Large intestine (tissue), 3 donors: ENCODE results near the gene PPP4R4. TPM values are rescaled to one million over a fixed set of nuclear protein-coding genes. Genes with fewer than 3 reads are reported as not detected.
"Not testable (repeated sequence)": the region's sequence is repeated elsewhere in the genome, so short reads cannot be mapped to it uniquely, and the experiment has no call there.

Source experiments
- DNase-seq, 2 donors: peaks; one replicate each; pipeline versions ENCODE4 v3.0.0 to v3.0.0-alpha.2; 2013
- H3K27ac ChIP-seq: one replicate; pipeline ENCODE4 v1.5.1; 2013; ENCODE audit warnings: low read length
- H3K27me3 ChIP-seq: 2 replicates; pipeline ENCODE4 v1.6.1; 2013; ENCODE audit warnings: low read length; ENCODE audit not compliant: control insufficient read depth, insufficient read depth
- H3K36me3 ChIP-seq: 2 replicates; pipeline ENCODE4 v1.6.1; 2013; ENCODE audit warnings: low read length; ENCODE audit not compliant: control insufficient read depth, insufficient read depth
- H3K4me1 ChIP-seq: one replicate; pipeline ENCODE4 v1.6.1; 2013; ENCODE audit warnings: low read length; ENCODE audit not compliant: control insufficient read depth, insufficient read depth
- H3K4me3 ChIP-seq: one replicate; pipeline ENCODE4 v1.5.1; 2013; ENCODE audit warnings: low read length
- H3K9me3 ChIP-seq: one replicate; pipeline ENCODE4 v1.6.1; 2013; ENCODE audit warnings: mild to moderate bottlenecking, low read depth, low read length, moderate library complexity; ENCODE audit not compliant: control insufficient read depth
- WGBS: methylation state at CpG from one replicate; pipeline ENCODE4 v1.1.5; 2013; ENCODE audit warnings: low lambda C conversion rate; ENCODE audit not compliant: insufficient coverage; 5-methylcytosine and 5-hydroxymethylcytosine counted together
- polyA plus RNA-seq: library from polyadenylated mRNA; unstranded; fragments of 120-200 nt; gene quantifications from one replicate; pipeline ENCODE4 v1.2.1, GENCODE V29; 2013

Gene PPP4R4
- polyA plus RNA-seq, 1 donor, result 0.16 TPM

DNA sequence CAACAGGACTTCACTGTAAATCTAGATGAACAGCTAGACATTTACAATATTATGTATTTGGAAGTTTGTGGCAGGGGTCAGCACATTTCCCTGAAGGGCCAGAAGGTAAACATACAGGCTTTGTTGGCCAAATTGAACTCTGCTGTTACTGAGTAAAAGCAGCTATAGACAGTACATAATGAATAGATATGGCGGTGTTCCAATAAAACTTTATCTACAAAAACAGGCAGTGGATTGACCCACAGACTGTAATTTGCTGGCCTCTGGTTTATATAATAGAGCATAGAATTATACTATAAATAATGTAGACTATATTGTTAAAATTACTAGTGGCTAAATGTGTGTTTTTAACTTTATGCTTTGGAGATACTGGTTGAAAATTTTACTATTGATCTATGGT, 93.2 kb downstream of the PPP4R4 start:
- no peaks in the 10 kb centered on the region for H3K4me1 ChIP-seq
- no peaks in the 10 kb centered on the region for H3K27me3 ChIP-seq
- DNase-seq, result no peak
- no peaks in the 10 kb centered on the region for H3K36me3 ChIP-seq
- no CpG with 5 or more reads among the region's 1 CpG for WGBS
- no peak overlapping the region for H3K4me3 ChIP-seq
- H3K27ac ChIP-seq, result no peak overlapping the region
- no peaks in the 10 kb centered on the region for H3K9me3 ChIP-seq

DNA sequence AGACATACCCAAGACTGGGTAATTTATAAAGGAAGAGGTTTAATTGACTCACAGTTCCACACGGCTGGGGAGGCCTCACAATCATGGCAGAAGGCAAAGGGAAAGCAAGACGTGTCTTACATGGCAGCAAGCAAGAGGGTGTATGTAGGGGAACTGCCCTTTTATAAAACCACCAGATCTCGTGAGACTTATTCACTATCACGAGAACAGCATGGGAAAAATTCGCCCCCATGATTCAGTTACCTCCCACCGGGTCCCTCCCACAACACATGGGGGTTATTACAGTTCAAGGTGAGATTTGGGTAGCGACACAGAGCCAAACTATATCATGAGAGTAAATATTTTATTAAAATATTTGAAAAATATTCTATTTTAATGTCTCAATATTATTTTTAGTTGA, 94.5 kb downstream of the PPP4R4 start:
- DNase-seq, H3K27me3 ChIP-seq, H3K4me3 ChIP-seq, H3K36me3 ChIP-seq, H3K27ac ChIP-seq, H3K4me1 ChIP-seq, H3K9me3 ChIP-seq: not testable (repeated sequence)
- WGBS, result no CpG with 5 or more reads among the region's 7 CpGs

GRCh38 chr14:94269156-94269555, 95.0 kb downstream of the PPP4R4 start:
- Histone ChIP-seq H3K36me3 (no peaks in the 10 kb centered on the region), H3K4me1 (no peaks in the 10 kb centered on the region), H3K9me3 (no peaks in the 10 kb centered on the region), H3K27ac (no peak overlapping the region), H3K4me3 (no peak overlapping the region), H3K27me3 (no peaks in the 10 kb centered on the region)
- no peak for DNase-seq
- WGBS, result 100% methylated on average over 1 of the region's 10 CpGs

DNA sequence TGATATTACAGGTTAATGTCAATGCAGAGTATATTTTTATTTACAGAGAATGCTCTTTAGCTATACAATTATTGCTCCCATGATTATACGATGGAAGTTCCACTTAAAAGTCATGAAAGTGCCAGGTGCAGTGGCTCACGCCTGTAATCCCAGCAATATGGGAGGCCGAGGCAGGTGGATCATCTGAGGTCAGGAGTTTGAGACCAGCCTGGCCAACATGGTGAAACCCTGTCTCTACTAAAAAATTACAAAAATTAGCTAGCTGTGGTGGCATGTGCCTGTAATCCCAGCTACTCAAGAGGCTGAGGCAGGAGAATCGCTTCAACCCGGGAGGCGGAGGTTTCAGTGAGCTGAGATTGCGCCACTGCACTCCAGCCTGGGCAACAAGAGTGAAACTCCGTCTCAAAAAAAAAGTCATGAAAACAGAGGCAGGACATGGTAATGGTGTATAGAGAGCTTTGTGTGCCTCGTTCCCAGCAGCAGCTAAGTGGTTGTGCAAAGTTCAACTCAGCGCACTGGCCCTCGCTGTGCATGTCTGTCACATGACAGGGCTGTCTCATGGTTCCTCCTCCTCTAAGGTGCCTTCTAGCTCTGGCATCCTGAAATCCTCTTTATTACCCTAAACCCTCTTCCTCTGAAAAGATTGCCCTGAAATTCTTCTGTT, 102.9 kb downstream of the PPP4R4 start:
- WGBS, result no CpG with 5 or more reads among the region's 11 CpGs
- H3K27ac ChIP-seq, result peak overlapping the region; percentile 86

GRCh38 chr14:94278731-94279130, 104.6 kb downstream of the PPP4R4 start:
- Histone ChIP-seq H3K27me3 (no peaks in the 10 kb centered on the region), H3K36me3 (no peaks in the 10 kb centered on the region), H3K4me1 (no peaks in the 10 kb centered on the region), H3K9me3 (no peaks in the 10 kb centered on the region), H3K27ac (no peak overlapping the region), H3K4me3 (no peak overlapping the region)
- WGBS, result no CpG with 5 or more reads among the region's 2 CpGs
- no peak for DNase-seq

More for the DNA sequence above, 102.9 kb downstream of the PPP4R4 start:
- not testable (repeated sequence) for H3K4me1 ChIP-seq, H3K4me3 ChIP-seq, H3K27me3 ChIP-seq, H3K9me3 ChIP-seq, H3K36me3 ChIP-seq
- peak; percentile 84 to 93 for DNase-seq

GRCh38 chr14:94282991-94283723, 109.0 kb downstream of the PPP4R4 start:
- no peak overlapping the region for H3K4me3 ChIP-seq
- no peaks in the 10 kb centered on the region for H3K36me3 ChIP-seq
- no peaks in the 10 kb centered on the region for H3K27me3 ChIP-seq
- H3K9me3 ChIP-seq, result no peaks in the 10 kb centered on the region
- no peak overlapping the region for H3K27ac ChIP-seq
- 100% methylated on average over 1 of the region's 2 CpGs for WGBS
- no peaks in the 10 kb centered on the region for H3K4me1 ChIP-seq
- no peak for DNase-seq

DNA sequence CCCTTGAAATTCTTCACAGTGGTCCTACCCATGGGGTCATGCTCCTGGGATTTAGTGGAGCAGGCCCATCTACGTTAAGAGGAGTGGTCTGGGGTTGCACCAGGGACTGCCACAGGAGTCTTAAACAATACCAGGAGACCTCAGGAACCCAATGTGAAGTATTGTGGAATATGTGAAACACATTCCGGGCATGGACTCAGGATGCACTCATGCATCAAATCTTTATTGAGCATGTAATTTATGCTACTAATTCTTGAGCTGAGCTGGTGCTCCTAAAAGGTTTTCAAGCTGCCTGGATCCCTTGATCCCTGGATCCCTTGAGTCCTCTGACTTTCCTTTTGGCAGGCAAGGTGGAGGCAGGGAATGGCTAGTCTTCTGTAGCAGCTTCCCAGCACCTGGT, 110.1 kb downstream of the PPP4R4 start:
- DNase-seq, result no peak
- H3K27ac ChIP-seq, result no peak overlapping the region
- no peaks in the 10 kb centered on the region for H3K4me1 ChIP-seq
- H3K36me3 ChIP-seq, result no peaks in the 10 kb centered on the region
- H3K9me3 ChIP-seq, result no peaks in the 10 kb centered on the region
- H3K27me3 ChIP-seq, result no peaks in the 10 kb centered on the region
- WGBS, result no CpG with 5 or more reads among the region's 2 CpGs
- H3K4me3 ChIP-seq, result no peak overlapping the region

GRCh38 chr14:94285158-94285557, 111.0 kb downstream of the PPP4R4 start:
- H3K27ac ChIP-seq, result no peak overlapping the region
- H3K4me1 ChIP-seq, result no peaks in the 10 kb centered on the region
- DNase-seq, result no peak
- H3K4me3 ChIP-seq, result no peak overlapping the region
- H3K9me3 ChIP-seq, result no peaks in the 10 kb centered on the region
- H3K27me3 ChIP-seq, result no peaks in the 10 kb centered on the region
- no peaks in the 10 kb centered on the region for H3K36me3 ChIP-seq

DNA sequence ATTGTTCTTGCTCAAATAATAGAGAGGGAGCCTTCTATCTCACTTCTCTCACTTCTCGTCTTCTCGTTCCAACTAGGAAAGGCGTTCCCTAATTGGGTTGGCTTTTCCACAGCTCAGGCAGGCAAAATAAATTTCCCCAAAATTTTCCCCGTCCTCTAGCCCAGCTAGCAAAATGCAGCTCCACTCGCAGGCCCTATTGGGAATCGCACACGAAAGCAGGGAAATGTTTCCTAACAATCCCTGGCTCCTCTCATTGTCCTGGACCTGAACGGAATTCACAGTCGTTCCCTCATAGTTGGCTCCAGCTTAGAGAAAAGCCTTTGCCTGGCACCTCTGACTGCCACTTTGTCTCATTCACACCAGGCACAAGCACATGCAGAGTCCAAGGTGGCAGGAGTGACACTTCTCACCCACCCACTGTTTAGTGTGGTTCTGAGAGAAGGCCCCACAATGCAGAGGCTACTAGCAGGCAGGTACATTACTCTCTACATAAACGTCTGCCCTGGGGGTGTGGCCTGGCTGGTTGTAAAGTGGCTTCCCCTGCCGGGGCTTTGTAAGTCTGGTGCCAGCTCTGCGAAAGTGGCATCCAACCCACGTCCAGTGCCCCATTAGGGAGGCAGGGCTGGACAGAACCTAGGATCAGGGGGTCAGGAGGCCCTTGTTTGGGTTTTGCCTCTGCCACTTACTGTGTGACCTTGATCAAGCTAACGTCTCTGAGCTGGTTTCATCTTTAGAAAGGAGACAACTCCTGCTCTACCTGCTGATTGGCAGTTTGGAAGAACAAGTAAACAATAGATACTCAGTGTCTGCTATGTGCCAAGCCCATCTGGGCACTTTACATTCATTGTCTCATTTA, 114.7 kb downstream of the PPP4R4 start:
- no peak for DNase-seq
- Histone ChIP-seq H3K9me3 (no peaks in the 10 kb centered on the region), H3K4me1 (peaks cover 19% of the 10 kb centered on the region), H3K27me3 (no peaks in the 10 kb centered on the region), H3K36me3 (no peaks in the 10 kb centered on the region), H3K4me3 (no peak overlapping the region), H3K27ac (no peak overlapping the region)
- WGBS, result 100% methylated on average over 2 of the region's 14 CpGs

DNA sequence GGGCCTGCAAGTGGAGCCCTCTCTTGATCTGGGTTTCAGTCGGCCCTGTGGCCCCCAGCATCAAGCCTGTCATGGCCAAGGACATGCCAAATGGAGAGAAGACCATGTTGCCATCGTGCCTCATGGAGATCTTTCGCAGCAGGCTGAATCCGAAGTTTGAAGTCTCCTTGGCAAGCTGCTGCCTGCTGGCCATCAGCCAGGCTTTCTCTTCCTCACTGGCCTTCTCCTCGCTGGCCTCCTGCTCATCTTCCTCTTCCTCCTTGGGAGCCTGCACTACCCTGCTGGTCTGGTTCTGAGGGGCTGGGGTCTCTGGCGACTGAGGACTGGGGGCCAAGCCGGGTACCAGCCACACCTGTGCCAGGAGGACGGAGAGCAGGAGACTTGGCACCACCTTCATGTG, 116.1 kb downstream of the PPP4R4 start:
- no CpG with 5 or more reads among the region's 8 CpGs for WGBS

More for the DNA sequence above, 116.1 kb downstream of the PPP4R4 start:
- H3K4me3 ChIP-seq, result no peak overlapping the region
- H3K27ac ChIP-seq, result no peak overlapping the region
- H3K9me3 ChIP-seq, result no peaks in the 10 kb centered on the region
- no peaks in the 10 kb centered on the region for H3K27me3 ChIP-seq
- no peaks in the 10 kb centered on the region for H3K36me3 ChIP-seq
- peaks cover 21% of the 10 kb centered on the region for H3K4me1 ChIP-seq
- DNase-seq, result no peak
